ENCODE measurements around the gene SLC9A3.

Gene SLC9A3

GRCh38 chr5:524234-524972 is at the start of gene SLC9A3:
Gene SLC9A3 (minus strand): TSS chr5:524449.
- ATAC-seq (replicated peaks) (no peak), DNase-seq (no peak)
- H3K9me3 Mint-ChIP-seq: no peaks in the 10 kb centered on the region
- H3K27ac Mint-ChIP-seq: peak within 1 kb of the TSS; percentile 68
- H3K4me1 Mint-ChIP-seq: peaks cover 23 to 46% of the 10 kb centered on the region in 2 donors
- H3K4me3 Mint-ChIP-seq: peak within 1 kb of the TSS; percentile 44 to 61
- peaks cover 59 to 83% of the 10 kb centered on the region in 2 donors for H3K27me3 Mint-ChIP-seq
- no peaks in the 10 kb centered on the region for H3K36me3 Mint-ChIP-seq

- H3K27ac Mint-ChIP-seq: no peak overlapping the region
- DNase-seq: no peak
- H3K27me3 Mint-ChIP-seq: peaks cover 39 to 78% of the 10 kb centered on the region in 2 donors
- H3K9me3 Mint-ChIP-seq: peaks cover 19 to 23% of the 10 kb centered on the region in 2 donors
- H3K4me3 Mint-ChIP-seq: no peak overlapping the region
- peaks cover 5 to 12% of the 10 kb centered on the region in 2 donors for H3K36me3 Mint-ChIP-seq
- ATAC-seq (replicated peaks): no peak
- peaks cover 0 to 3% of the 10 kb centered on the region in 2 donors for H3K4me1 Mint-ChIP-seq
Observed at GRCh38 chr5:573976-574375, 49.7 kb upstream of the SLC9A3 start.

- peaks cover 7 to 9% of the 10 kb centered on the region in 2 donors for H3K4me1 Mint-ChIP-seq
- H3K4me3 Mint-ChIP-seq: no peak overlapping the region
- ATAC-seq (replicated peaks) (no peak), DNase-seq (no peak)
- H3K27ac Mint-ChIP-seq: no peak overlapping the region
- peaks cover 18 to 19% of the 10 kb centered on the region in 2 donors for H3K9me3 Mint-ChIP-seq
- H3K36me3 Mint-ChIP-seq: peaks cover 5 to 12% of the 10 kb centered on the region in 2 donors
- H3K27me3 Mint-ChIP-seq: peaks cover 40 to 79% of the 10 kb centered on the region in 2 donors
Observed at GRCh38 chr5:573206-573605, 49.0 kb upstream of the SLC9A3 start.

- Mint-ChIP-seq H3K27ac (no peak overlapping the region), H3K4me3 (no peak overlapping the region), H3K9me3 (peaks cover 16 to 17% of the 10 kb centered on the region in 2 donors), H3K4me1 (peaks cover 9 to 10% of the 10 kb centered on the region in 2 donors), H3K27me3 (peaks cover 44 to 86% of the 10 kb centered on the region in 2 donors), H3K36me3 (peaks cover 5 to 12% of the 10 kb centered on the region in 2 donors)
- no peak for DNase-seq
- no peak for ATAC-seq (replicated peaks)
Observed at GRCh38 chr5:572398-573019, 48.3 kb upstream of the SLC9A3 start.

GRCh38 chr5:571791-572190 is 47.5 kb upstream of the SLC9A3 start:
- DNase-seq: no peak
- Mint-ChIP-seq H3K4me1 (peaks cover 10 to 11% of the 10 kb centered on the region in 2 donors), H3K27ac (no peak overlapping the region), H3K9me3 (peaks cover 15 to 17% of the 10 kb centered on the region in 2 donors), H3K27me3 (peaks cover 51 to 93% of the 10 kb centered on the region in 2 donors), H3K4me3 (no peak overlapping the region), H3K36me3 (peaks cover 5 to 12% of the 10 kb centered on the region in 2 donors)
- ATAC-seq (replicated peaks): no peak

- no peak for DNase-seq
- Mint-ChIP-seq H3K4me1 (peaks cover 10 to 11% of the 10 kb centered on the region in 2 donors), H3K36me3 (peaks cover 2 to 8% of the 10 kb centered on the region in 2 donors), H3K9me3 (peaks cover 8 to 18% of the 10 kb centered on the region in 2 donors), H3K4me3 (no peak overlapping the region), H3K27ac (no peak overlapping the region), H3K27me3 (peaks cover 48 to 95% of the 10 kb centered on the region in 2 donors)
- ATAC-seq (replicated peaks): no peak
Observed at GRCh38 chr5:570886-571285, 46.6 kb upstream of the SLC9A3 start.

- no peak overlapping the region for H3K27ac Mint-ChIP-seq
- no peak overlapping the region for H3K4me3 Mint-ChIP-seq
- ATAC-seq (replicated peaks) (no peak), DNase-seq (no peak)
- H3K27me3 Mint-ChIP-seq: peaks cover 43 to 92% of the 10 kb centered on the region in 2 donors
- H3K4me1 Mint-ChIP-seq: peaks cover 10 to 11% of the 10 kb centered on the region in 2 donors
- peaks cover 2 to 4% of the 10 kb centered on the region in 2 donors for H3K36me3 Mint-ChIP-seq
- H3K9me3 Mint-ChIP-seq: peaks cover 4 to 14% of the 10 kb centered on the region in 2 donors
Observed at GRCh38 chr5:570446-570845, 46.2 kb upstream of the SLC9A3 start.

GRCh38 chr5:569868-570361 is 45.7 kb upstream of the SLC9A3 start:
- H3K4me3 Mint-ChIP-seq: no peak overlapping the region
- ATAC-seq (replicated peaks): no peak
- peaks cover 38 to 87% of the 10 kb centered on the region in 2 donors for H3K27me3 Mint-ChIP-seq
- no peak overlapping the region for H3K27ac Mint-ChIP-seq
- peaks cover under 1 to 10% of the 10 kb centered on the region in 2 donors for H3K9me3 Mint-ChIP-seq
- no peak for DNase-seq
- H3K36me3 Mint-ChIP-seq: peaks cover under 1 to 2% of the 10 kb centered on the region in 2 donors
- H3K4me1 Mint-ChIP-seq: peaks cover 10 to 11% of the 10 kb centered on the region in 2 donors

- Mint-ChIP-seq H3K27ac (no peak overlapping the region), H3K9me3 (peaks cover 0 to 8% of the 10 kb centered on the region in 2 donors), H3K36me3 (no peaks in the 10 kb centered on the region), H3K4me3 (no peak overlapping the region), H3K27me3 (peaks cover 33 to 82% of the 10 kb centered on the region in 2 donors), H3K4me1 (peaks cover 10 to 11% of the 10 kb centered on the region in 2 donors)
- ATAC-seq (replicated peaks) (no peak), DNase-seq (no peak)
Observed at GRCh38 chr5:569358-569867, 45.2 kb upstream of the SLC9A3 start.

- no peak for ATAC-seq (replicated peaks)
- Mint-ChIP-seq H3K27ac (no peak overlapping the region), H3K36me3 (no peaks in the 10 kb centered on the region), H3K9me3 (peaks cover 0 to 8% of the 10 kb centered on the region in 2 donors), H3K4me3 (no peak overlapping the region), H3K27me3 (peaks cover 29 to 76% of the 10 kb centered on the region in 2 donors), H3K4me1 (peaks cover 10 to 11% of the 10 kb centered on the region in 2 donors)
- no peak for DNase-seq
Observed at GRCh38 chr5:568809-569208, 44.6 kb upstream of the SLC9A3 start.

GRCh38 chr5:568061-568781 is 44.0 kb upstream of the SLC9A3 start:
- no peaks in the 10 kb centered on the region for H3K36me3 Mint-ChIP-seq
- H3K9me3 Mint-ChIP-seq: peaks cover 0 to 8% of the 10 kb centered on the region in 2 donors
- no peak overlapping the region for H3K27ac Mint-ChIP-seq
- DNase-seq (no peak), ATAC-seq (replicated peaks) (peak; percentile 31)
- peaks cover 24 to 70% of the 10 kb centered on the region in 2 donors for H3K27me3 Mint-ChIP-seq
- peaks cover 10 to 11% of the 10 kb centered on the region in 2 donors for H3K4me1 Mint-ChIP-seq
- no peak overlapping the region for H3K4me3 Mint-ChIP-seq

GRCh38 chr5:567664-568060 is 43.4 kb upstream of the SLC9A3 start:
- Mint-ChIP-seq H3K4me1 (peaks cover 10 to 11% of the 10 kb centered on the region in 2 donors), H3K36me3 (no peaks in the 10 kb centered on the region), H3K4me3 (no peak overlapping the region), H3K27ac (no peak overlapping the region), H3K9me3 (peaks cover 0 to 8% of the 10 kb centered on the region in 2 donors), H3K27me3 (peaks cover 24 to 65% of the 10 kb centered on the region in 2 donors)
- no peak for DNase-seq
- no peak for ATAC-seq (replicated peaks)

GRCh38 chr5:566636-567309 is 42.5 kb upstream of the SLC9A3 start:
- no peak for DNase-seq
- H3K27ac Mint-ChIP-seq: no peak overlapping the region
- no peak overlapping the region for H3K4me3 Mint-ChIP-seq
- H3K36me3 Mint-ChIP-seq: no peaks in the 10 kb centered on the region
- peaks cover 0 to 8% of the 10 kb centered on the region in 2 donors for H3K9me3 Mint-ChIP-seq
- no peak for ATAC-seq (replicated peaks)
- H3K4me1 Mint-ChIP-seq: peaks cover 8 to 10% of the 10 kb centered on the region in 2 donors
- H3K27me3 Mint-ChIP-seq: peaks cover 24 to 56% of the 10 kb centered on the region in 2 donors
